Measurements from ENCODE around the gene ZNF516.

ZNF516 gene

GRCh38 chr18:76365561-76365960, 129.5 kb downstream of the ZNF516 start:
- no peak overlapping the region for H3K4me3 ChIP-seq (ENCODE audit: control insufficient read depth, low read depth, low read length)
- no peak for DNase-seq (ENCODE audit: low read depth)
- no peak for TF ChIP-seq CTCF (IDR thresholded peaks at IDR 0.05; ENCODE audit: control insufficient read depth, insufficient read depth, low read depth, low read length, missing control alignments)

- H3K4me3 ChIP-seq (ENCODE audit: control insufficient read depth, low read depth, low read length): no peak overlapping the region
- no peak for DNase-seq (ENCODE audit: low read depth)
- TF ChIP-seq CTCF (IDR thresholded peaks at IDR 0.05; ENCODE audit: control insufficient read depth, insufficient read depth, low read depth, low read length, missing control alignments): no peak
Observed at GRCh38 chr18:76364282-76365259, 130.5 kb downstream of the ZNF516 start.

- DNase-seq (ENCODE audit: low read depth): peak; percentile 71
- no peak for TF ChIP-seq CTCF (IDR thresholded peaks at IDR 0.05; ENCODE audit: control insufficient read depth, insufficient read depth, low read depth, low read length, missing control alignments)
- H3K4me3 ChIP-seq (ENCODE audit: control insufficient read depth, low read depth, low read length): no peak overlapping the region
Observed at GRCh38 chr18:76363436-76364120, 131.5 kb downstream of the ZNF516 start.

GRCh38 chr18:76362676-76363075, 132.4 kb downstream of the ZNF516 start:
- H3K4me3 ChIP-seq (ENCODE audit: control insufficient read depth, low read depth, low read length): no peak overlapping the region
- DNase-seq (ENCODE audit: low read depth): no peak
- no peak for TF ChIP-seq CTCF (IDR thresholded peaks at IDR 0.05; ENCODE audit: control insufficient read depth, insufficient read depth, low read depth, low read length, missing control alignments)

- no peak overlapping the region for H3K4me3 ChIP-seq (ENCODE audit: control insufficient read depth, low read depth, low read length)
- no peak for DNase-seq (ENCODE audit: low read depth)
- TF ChIP-seq CTCF (IDR thresholded peaks at IDR 0.05; ENCODE audit: control insufficient read depth, insufficient read depth, low read depth, low read length, missing control alignments): no peak
Observed at GRCh38 chr18:76361219-76361618, 133.8 kb downstream of the ZNF516 start.

GRCh38 chr18:76359909-76360308, 135.1 kb downstream of the ZNF516 start:
- no peak for TF ChIP-seq CTCF (IDR thresholded peaks at IDR 0.05; ENCODE audit: control insufficient read depth, insufficient read depth, low read depth, low read length, missing control alignments)
- H3K4me3 ChIP-seq (ENCODE audit: control insufficient read depth, low read depth, low read length): no peak overlapping the region
- DNase-seq (ENCODE audit: low read depth): no peak
